Measurements from ENCODE around the gene REXO1.
A peak's percentile ranks its signal among the peaks of the same experiment; 100 is the strongest.

Gene REXO1

GRCh38 chr19:1860821-1861598 lies 12.7 kb upstream of the REXO1 start:
- no peak for DNase-seq

DNA sequence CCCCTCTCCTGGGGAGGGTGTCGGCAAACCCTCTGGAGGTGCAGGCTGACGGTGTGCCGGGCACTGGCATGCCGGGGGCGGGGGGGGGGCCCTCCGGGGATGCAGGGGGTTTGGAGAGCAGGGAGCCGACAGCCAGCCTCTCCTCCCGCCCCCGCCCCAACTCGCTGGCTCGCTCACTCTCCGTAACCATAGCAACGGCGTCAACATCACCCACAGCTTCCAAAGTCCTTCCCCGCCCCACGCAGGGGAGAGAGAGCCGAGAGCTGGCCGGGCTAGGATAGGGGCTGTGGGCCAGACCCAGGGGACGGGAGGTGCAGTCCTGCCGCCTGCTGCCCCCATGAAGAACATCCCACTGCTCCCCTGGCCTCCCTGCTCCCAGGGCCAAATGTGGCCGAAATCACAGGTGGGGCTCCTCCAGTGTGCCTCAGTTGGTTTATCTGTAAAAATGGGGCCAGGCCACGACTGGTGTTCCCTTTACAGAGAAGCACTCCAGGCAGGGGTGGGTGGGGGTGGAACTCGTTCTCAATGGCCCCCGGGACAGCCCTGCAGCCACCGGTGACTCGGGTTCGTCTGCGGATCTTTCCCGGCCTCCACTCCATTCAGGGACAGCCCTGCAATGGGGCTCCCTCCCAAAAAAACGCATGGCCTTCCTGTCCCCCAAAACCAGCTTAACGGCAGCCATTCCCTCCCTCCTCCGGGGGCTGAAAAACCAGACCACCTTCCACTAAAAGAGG lies 11.9 kb upstream of the REXO1 start:
- DNase-seq: peak; percentile 88

DNA sequence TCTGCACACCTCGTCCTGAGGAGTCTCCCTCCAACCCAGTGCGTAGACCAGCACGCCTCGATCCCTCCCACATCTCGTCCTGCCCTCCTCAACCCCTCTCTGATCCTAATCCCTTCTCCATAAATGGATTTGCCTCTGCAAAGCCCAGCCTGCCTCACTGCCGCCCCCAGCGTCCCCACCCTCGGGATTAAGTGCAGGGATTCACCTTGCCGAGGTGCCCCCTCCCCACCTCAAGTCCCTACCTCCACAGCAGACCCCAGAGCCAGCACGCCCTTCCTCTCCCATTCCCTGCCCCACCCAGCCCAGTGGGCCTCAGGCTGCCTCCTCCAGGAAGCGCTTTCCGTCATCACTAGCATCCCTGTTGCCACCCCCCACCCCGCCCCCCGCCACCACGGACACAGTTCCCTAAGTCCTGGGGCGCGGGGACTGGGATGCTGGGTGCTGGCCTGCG lies 11.1 kb upstream of the REXO1 start:
- DNase-seq: no peak

DNA sequence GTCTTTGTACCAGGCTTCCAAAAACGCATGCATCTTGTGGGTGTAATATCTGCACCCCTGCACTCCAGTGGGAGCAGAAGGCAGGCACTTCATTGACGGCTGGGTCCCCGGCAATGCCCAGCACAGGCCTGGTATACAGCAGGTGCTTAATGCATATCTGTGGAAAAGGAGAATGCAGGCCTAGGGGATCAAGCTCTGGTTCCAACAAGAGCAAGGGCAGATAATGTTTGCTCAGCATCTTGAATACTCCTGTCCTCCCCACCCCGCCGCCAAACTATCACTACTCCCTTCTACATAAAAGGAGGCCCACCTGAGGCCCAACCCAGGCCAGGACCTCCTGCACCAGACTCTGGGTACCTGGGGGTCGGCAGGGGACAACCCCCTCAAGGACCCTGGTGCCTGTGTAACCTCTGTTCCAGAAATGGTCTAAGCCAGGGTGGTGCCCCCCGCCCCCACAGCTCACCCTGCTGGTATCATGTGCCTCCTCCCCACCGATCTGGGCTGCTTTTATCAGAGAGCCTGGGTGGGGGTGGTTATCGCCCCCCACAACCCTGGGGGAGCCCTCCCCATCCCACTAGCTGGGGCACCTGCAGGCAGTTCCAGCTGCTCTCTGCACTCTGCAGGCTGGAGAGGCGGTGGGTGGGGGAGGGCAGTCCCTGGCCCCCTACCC lies 10.3 kb upstream of the REXO1 start:
- DNase-seq: no peak

DNA sequence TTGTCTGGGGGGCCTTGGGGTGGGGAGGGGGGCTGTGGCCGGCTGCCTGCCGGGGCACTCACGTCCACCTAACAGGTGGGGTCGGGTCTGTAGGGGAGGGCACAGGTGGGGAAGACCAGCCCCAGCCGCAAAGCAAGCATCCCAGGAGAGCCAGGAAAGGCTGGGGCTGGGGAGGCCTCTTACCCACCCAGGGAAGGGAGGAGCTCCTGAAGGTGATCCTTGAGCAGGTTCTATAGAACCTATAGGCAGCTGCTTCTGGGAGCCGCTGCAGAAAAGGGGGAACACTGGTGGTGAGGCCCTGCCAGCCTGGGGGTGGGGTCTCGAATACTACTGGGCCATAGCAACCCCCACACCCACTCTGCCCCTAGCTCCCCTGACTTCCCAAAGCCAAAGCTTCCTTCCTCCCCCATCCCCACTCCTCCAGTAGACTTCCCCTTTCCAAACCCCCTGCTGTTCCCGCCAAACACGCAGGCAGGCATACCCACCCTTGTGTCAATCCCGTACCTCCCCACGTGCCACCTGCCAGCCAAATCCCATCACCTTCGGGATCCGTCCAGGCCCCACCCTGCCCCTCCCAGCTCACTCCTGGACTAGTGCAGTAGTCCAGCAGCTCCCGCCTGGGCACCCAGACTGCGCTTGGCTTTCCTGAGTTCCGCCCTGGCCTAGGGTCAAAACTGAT lies 9.5 kb upstream of the REXO1 start:
- no peak for DNase-seq

DNA sequence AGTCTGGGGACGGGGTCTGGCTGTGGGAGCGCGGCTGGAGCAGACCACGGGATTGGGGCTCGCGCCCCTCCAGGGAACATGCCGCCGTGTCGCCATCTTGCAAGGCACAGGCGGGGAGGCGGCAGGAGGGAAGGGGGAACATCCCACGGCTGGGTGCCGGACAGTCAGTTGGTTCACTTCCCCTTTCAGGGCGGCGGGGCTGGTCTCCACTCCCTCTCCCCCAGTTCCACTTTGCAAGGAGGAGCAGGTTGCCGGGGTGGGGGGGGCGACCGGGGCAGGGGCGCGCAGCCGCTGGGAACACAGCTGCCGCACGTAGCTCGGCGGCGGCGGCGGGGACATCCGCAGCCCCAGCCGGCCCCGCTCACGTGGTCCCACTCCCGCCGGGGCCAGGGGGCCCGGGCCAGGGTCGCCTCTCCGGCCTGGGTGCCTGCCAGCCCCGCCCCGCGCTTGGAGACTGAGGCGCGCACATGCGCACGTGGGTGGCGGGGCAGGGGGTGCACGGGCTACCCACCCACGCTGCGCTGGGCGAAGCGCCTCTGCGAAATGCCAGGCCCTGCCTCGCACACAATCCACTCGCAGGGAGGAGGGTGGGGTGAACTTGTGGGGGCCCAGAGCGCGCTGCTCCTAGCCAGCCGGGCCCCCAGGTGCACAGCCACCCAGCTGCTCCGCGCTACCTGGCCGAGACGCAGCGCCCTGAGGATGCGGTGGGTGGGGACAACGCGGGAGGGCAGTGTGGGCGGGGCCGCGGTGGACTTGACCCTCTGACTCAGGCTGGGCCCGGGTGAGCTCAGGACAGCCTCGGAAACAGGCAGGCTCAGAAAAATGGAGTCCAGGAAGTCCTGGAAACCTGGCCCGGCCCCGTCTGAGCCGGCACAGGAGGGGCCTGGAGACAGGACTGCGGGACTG lies 8.7 kb upstream of the REXO1 start:
- DNase-seq: peak; percentile 82

DNA sequence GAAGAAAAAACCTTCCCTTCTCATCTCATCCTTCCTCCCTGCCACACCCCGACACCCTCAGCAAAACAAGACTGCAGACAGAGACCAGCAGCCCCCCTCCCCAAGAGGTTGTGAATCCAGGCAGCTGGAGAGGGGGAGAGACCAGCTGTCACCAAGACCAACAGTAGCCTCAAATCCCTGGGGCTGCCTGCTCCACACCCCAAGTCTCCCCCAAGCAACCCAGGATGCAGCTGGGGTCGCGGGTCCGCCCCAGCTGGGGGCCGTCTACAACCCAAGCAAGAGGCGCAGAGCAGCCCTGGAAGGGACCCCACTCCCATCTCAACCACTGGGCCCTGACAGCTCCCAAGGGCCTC lies 8.0 kb upstream of the REXO1 start:
- DNase-seq: no peak

- DNase-seq: no peak
Observed at GRCh38 chr19:1855828-1856255, 7.6 kb upstream of the REXO1 start.

GRCh38 chr19:1855040-1855827 lies 7.0 kb upstream of the REXO1 start:
- peak; percentile 93 for DNase-seq

- no peak for DNase-seq
Observed at GRCh38 chr19:1854542-1855039, 6.3 kb upstream of the REXO1 start.

DNA sequence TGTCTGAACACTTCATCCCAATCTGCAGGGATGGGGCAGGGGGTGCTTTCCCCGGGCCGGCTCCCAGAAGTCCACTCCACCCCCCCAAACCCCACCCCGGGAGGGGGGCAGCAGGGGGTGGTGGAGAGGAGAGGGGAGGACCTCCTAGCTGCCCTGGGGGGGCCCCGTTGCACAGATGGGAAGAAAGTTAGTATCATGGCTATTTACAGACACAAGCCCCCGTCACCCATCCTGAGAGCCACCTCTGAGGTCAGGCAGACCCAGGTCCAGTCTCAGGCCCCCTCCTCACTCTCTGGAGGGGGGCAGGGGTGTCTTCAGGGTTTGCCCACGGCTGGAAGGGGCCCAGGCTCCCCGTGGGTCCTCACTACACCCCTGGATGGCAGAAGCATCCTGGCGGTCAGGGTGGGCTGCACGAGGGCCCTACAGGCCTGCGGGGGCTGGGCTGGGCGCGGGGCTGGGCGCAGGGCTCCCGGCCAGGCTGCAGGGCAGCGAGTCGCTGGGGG lies 5.8 kb upstream of the REXO1 start:
- no peak for DNase-seq

DNA sequence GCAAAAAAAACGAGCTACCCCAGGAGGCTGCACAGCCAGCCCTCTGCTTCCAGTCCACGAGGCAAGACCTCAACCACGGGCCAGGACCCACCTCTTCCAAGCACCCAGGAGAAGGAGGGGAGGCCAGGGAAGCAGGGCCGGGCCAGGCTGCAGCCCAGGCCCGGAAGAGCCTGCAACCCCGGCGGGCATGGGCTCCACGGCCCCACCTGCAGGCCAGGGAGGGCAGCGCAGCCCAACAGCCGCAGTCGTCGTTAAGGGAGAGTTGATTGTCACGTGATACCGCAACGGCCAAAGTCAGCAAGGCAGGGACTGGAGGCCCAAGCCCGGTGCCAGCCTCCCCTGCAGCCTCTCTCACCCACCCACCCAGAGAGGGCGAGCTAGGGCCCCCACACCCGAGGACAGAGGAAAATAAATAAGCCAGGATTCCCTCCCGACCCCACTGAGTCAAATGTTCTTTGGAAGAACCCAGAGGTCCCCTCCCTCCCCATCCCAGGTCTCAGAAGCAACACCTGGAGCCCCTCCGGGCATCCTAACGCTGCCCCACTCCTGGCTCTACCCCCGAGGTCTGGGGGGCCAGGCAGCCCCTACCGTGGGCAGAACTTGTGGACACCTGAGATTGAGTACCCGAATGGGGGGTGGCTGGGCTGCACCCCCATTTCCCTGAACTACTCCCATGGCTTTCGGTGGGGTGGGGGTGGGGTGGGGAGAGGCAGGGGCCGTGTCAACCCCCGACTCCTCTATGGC lies 5.2 kb upstream of the REXO1 start:
- no peak for DNase-seq

- no peak for DNase-seq
Observed at GRCh38 chr19:1852581-1853128, 4.4 kb upstream of the REXO1 start.

DNA sequence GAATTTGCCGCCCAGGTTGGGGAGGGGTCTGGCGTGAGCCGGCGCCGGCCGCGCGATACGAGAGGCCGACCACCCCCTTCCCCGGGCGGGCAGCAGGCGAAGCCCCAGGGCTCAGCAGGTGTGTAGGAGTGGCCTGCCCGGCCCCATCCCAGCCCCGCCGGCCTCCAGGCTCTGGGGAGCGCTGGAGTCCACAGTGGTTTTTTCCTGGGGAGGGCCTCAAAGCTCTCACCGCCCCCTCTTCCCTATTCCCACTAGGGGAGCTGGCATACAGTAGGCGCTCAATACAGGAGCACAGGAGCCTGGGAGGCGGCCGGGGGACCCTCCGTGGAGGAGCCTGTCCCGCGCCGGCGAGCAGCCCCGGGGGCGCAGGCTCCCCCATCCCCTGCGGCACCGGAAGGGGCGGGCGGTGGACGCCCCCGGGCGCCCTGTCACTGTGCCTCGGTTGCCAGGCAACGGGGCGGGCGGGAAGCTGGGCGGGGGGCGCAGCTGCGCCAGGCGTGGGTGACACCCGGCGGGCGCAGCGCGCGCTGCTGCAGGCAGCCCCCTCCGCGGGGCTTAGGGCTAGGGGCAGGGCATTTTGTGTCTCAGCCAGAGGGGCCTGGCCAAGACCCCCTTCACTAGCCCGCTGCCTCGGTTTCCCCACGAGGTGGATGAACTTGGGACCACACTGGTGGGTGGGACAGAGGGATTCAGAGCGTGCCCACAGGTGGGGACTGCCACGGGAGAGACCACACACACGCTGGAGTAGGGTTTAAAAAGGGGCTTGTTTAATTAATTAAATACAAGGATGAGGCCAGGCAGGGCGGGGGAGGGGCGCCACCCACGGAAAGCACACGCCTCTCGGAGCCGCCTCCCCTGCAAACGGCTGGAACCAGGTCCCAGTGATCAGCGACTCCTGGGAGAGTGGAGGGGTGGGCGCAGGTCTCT lies 3.6 kb upstream of the REXO1 start:
- peak; percentile 77 for DNase-seq

DNA sequence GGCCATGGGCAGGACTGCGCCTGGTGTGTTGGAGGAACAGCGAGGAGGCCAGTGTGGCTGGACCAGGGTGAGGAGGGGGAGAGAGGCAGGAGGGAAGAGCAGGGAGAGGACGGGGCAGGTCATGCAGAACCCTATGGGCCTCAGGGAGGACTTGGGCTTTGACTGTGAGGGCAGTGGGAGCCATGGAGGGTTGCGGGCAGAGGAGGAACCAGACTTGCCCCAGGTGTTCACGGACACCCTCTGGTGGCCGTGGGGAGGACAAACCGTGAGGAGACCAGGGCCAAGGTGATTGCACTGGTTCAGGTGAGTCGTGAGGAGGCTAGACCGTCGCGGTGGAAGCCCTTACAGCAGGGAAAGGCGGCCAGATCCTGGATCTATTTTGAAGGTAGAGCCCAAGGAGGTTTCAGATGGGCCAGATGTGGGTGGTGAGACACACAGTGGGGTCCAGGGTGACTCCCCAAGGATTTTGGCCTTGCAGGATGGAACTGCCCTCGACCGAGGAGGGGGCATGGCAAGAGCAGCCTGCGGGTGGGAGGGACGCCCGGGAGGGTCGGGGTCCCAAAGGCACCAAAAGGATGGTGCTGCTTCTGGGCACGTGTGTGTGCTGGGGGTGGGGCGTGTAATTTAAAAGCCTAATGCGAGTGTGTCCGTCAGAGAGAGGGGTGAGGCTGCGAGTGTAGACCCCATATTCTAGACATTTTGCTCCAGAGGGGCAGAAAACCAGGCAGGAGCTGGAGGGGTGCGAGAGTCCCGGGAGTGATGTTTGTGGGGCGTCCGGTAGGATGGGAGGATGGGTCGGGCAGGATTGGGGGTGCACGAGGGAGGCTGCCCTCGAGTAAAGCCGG lies 2.7 kb upstream of the REXO1 start:
- no peak for DNase-seq

DNA sequence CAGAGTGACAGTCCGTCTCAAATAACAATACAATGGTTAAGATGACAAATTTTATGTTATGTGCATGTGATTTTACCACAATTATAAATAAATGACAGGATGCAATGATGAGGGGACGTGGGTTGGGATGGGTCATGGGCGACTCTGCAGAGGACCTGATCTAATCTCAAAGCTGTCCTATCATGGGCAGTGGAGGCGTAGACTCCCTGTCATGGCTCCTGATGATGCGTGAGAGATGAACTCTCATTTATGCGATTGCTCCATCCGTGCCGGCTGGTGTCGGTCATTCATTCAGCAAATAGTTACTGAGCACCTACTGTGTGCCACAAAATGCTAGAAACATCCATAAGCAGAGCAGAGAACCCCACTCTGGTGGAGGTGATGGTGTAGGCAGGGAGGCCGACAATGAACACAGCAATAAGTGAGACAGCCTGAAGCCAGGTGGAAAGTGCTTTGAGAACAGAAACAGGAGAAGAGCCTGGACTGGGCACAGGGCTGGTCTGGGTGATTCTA lies 1.7 kb upstream of the REXO1 start:
- DNase-seq: no peak

- no peak for DNase-seq
Observed at GRCh38 chr19:1849132-1849474, 820 bp upstream of the REXO1 start.

Measured in left hindlimb (tissue), 1 donor.